Measurements from ENCODE around the gene DES.

Gene DES

DNA sequence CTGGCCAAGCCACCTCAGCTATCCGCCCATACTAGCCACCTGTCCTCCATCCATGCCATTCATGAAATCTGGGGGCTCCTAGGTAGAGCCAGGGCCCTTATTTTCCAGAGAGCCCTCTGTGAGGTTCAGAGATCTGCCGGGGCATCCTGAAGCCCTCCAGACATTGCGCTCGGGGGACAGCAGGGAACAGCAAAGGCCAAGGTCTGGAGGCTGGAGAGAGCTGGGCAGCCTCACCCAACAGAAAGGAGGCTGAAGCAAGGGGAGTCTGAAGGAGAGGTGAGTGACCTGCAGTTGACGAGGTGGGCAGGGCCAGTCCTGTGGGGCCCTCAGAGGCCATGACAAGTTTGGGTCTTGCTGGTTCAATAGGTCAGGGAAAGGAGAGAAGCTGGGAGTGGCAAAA lies 8.6 kb upstream of the DES start:
- H3K27ac ChIP-seq: peak overlapping the region; percentile 90 to 94

GRCh38 chr2:219410390-219410789 lies 7.8 kb upstream of the DES start:
- Histone ChIP-seq H3K36me3 (no peaks in the 10 kb centered on the region), H3K4me3 (no peak overlapping the region), H3K4me1 (peaks cover 0 to 39% (median 34%) of the 10 kb centered on the region in 4 donors), H3K27ac (peak overlapping the region; percentile 90 to 94), H3K27me3 (no peaks in the 10 kb centered on the region), H3K9me3 (peaks cover 0 to 5% (median 0%) of the 10 kb centered on the region in 3 donors)
- intact Hi-C loops (cut with DNase I; ENCODE audit: low total_unique reads): no loop called here
- no peak for TF ChIP-seq CTCF (IDR thresholded peaks at IDR 0.05)
- peak in 1 of 2 donors; percentile 57 for DNase-seq

More for the DNA sequence above, 8.6 kb upstream of the DES start:
- no peak for DNase-seq
- peaks cover 2 to 46% (median 42%) of the 10 kb centered on the region in 4 donors for H3K4me1 ChIP-seq
- H3K36me3 ChIP-seq: no peaks in the 10 kb centered on the region
- intact Hi-C loops (cut with DNase I; ENCODE audit: low total_unique reads): loop anchor here (5.0 kb wide), 1 partner anchor 33 kb away; no protein-coding TSS in a partner anchor
- no peaks in the 10 kb centered on the region for H3K27me3 ChIP-seq
- peaks cover 0 to 5% (median 0%) of the 10 kb centered on the region in 3 donors for H3K9me3 ChIP-seq
- TF ChIP-seq CTCF (IDR thresholded peaks at IDR 0.05): no peak
- no peak overlapping the region for H3K4me3 ChIP-seq

DNA sequence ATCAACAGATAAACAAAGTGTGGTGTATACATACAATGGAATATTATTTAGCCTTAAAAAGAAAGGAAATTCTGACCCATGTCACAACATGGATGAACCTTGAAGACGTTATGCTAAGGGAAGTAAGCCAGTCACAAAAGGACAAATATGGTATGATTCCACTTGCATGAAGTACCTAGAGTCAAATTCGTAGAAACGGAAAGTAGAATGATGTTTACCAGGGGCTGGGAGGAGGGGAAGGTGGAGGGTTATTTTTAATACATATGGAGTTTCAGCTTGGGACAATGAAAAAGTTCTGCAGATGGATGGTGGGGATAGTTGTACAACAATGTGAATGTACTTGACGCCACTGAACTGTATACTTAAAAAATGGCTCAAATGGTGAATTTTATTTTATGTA lies 3.3 kb upstream of the DES start:
- Histone ChIP-seq H3K27ac (peak overlapping the region in 1 of 2 donors; percentile 96), H3K4me3 (no peak overlapping the region), H3K27me3 (no peaks in the 10 kb centered on the region), H3K9me3 (peaks cover 0 to 5% (median 0%) of the 10 kb centered on the region in 3 donors), H3K36me3 (peaks cover 0 to 2% (median under 1%) of the 10 kb centered on the region in 3 donors), H3K4me1 (peaks cover 0 to 45% (median 27%) of the 10 kb centered on the region in 4 donors)
- DNase-seq: no peak
- intact Hi-C loops (cut with DNase I; ENCODE audit: low total_unique reads): no loop called here
- no peak for TF ChIP-seq CTCF (IDR thresholded peaks at IDR 0.05)

DNA sequence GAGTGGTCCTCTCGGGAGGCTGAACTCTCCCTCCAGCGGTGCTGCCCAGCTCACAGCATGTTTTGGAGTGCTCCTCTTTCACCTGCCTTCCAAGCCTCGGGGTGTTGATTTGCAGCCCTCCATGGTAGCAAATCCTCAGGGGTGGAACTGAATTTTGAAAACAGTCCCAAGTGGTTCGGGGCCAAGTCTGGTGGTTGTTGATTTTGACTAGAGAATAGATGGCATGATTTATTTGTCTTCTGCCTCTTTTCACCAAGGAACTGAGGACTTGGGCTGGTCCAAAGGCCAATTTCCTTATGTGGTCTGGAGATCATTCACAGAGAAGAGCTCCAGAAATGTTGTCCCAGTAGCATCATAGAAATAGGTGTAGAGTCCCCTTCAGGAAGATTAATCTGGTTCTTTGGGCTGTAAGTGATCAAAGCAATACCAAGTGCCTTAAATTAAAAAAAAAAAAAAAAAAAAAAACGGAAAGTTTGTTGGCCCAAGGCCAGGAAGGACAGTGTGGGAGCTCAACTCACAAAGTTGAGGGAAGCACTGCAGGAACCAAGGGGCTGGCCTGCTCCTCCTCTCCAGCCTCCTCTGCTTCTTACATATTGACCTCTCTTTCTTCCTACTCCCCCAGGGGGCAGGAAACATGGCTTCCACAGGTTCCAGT lies 2.5 kb upstream of the DES start:
- Histone ChIP-seq H3K9me3 (peaks cover 0 to 5% (median 0%) of the 10 kb centered on the region in 3 donors), H3K27me3 (no peaks in the 10 kb centered on the region), H3K4me1 (peaks cover 0 to 50% (median 27%) of the 10 kb centered on the region in 4 donors), H3K27ac (peak overlapping the region; percentile 87 to 96), H3K4me3 (no peak overlapping the region), H3K36me3 (peaks cover 0 to 9% (median 8%) of the 10 kb centered on the region in 3 donors)
- TF ChIP-seq CTCF (IDR thresholded peaks at IDR 0.05): no peak
- no peak for DNase-seq
- intact Hi-C loops (cut with DNase I; ENCODE audit: low total_unique reads): no loop called here

DNA sequence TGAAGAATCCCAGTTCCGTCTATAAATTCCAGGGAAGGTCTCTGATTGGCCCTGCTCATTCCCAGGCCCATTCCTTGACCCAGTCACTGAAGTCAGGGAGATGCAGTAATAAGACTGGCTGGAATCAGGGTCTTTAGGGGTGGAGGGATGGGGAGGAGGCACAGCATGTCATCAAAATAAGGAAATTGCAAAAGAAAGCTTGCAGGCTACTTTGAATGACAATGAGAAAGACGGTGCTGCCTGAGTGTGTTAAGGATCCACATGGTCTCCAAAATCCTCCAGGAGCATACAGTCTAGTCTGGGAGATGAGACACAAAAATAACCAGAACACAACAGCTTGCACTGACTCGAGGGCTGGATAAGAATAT lies 2.0 kb upstream of the DES start:
- peaks cover 0 to 50% (median 27%) of the 10 kb centered on the region in 4 donors for H3K4me1 ChIP-seq

More for the DNA sequence above, 2.0 kb upstream of the DES start:
- TF ChIP-seq CTCF (IDR thresholded peaks at IDR 0.05): no peak
- no peak overlapping the region for H3K4me3 ChIP-seq
- peaks cover 0 to 5% (median 0%) of the 10 kb centered on the region in 3 donors for H3K9me3 ChIP-seq
- peaks cover 0 to 13% (median 12%) of the 10 kb centered on the region in 3 donors for H3K36me3 ChIP-seq
- peak overlapping the region; percentile 87 to 96 for H3K27ac ChIP-seq
- no peak for DNase-seq
- H3K27me3 ChIP-seq: no peaks in the 10 kb centered on the region
- intact Hi-C loops (cut with DNase I; ENCODE audit: low total_unique reads): no loop called here
